H1 (cell line): Measurements from ENCODE around the gene VWA2. TPM values are rescaled to one million over a fixed set of nuclear protein-coding genes. Genes with fewer than 3 reads are reported as not detected.
A peak's percentile ranks its signal among the peaks of the same experiment; 100 is the strongest.

Source experiments
- CTCF ChIA-PET: fragments of 300-600 bp; sonication (Branson Sonifier 250); formaldehyde crosslinking; loops from one replicate; lab custom pipeline; 2021; ENCODE audit not compliant: partially characterized antibody; lab: Charles Lee
- POLR2A ChIA-PET: fragments of 300-600 bp; sonication (Branson Sonifier 250); formaldehyde crosslinking; loops from one replicate; lab custom pipeline; 2021; ENCODE audit warnings: inconsistent platforms; ENCODE audit not compliant: partially characterized antibody; lab: Charles Lee
- DNase-seq, 2 experiments: peaks; one replicate each; pipeline versions ENCODE4 v3.0.0 to v3.0.0-alpha.2; 2010 to 2022; ENCODE audit warnings: low spot score in 2 of 2, low read depth in 1 of 2, mixed read lengths in 1 of 2
- FAIRE-seq: peaks from 2 replicates; lab custom pipeline; 2011; peaks lifted over from hg19 to GRCh38; lab: Jason Lieb, UNC
- H2AFZ ChIP-seq: 2 replicates; pipeline ENCODE4 v1.8.1; 2012; ENCODE audit warnings: low read length, inconsistent platforms
- H2AK5ac ChIP-seq: 2 replicates; pipeline ENCODE4 v1.6.1; 2013; ENCODE audit warnings: low read depth, low read length
- H2BK120ac ChIP-seq: replicated peaks from 2 replicates; pipeline ENCODE3; 2013; ENCODE audit warnings: low read depth, low read length, inconsistent platforms
- H2BK12ac ChIP-seq: 2 replicates; pipeline ENCODE4 v1.6.1; 2013; ENCODE audit warnings: low read depth, low read length
- H2BK15ac ChIP-seq: 2 replicates; pipeline ENCODE4 v1.6.1; 2013; ENCODE audit warnings: low read length
- H2BK20ac ChIP-seq: 2 replicates; pipeline ENCODE4 v1.6.1; 2013; ENCODE audit warnings: low read length
- H2BK5ac ChIP-seq: 2 replicates; pipeline ENCODE4 v1.6.1; 2013; ENCODE audit warnings: low read depth, low read length
- H3K14ac ChIP-seq: 2 replicates; pipeline ENCODE4 v1.6.1; 2013; ENCODE audit warnings: inconsistent platforms; ENCODE audit not compliant: insufficient read length
- H3K18ac ChIP-seq: 2 replicates; pipeline ENCODE4 v1.6.1; 2013; ENCODE audit warnings: low read length; ENCODE audit errors: extremely low read depth
- H3K23ac ChIP-seq: 2 replicates; pipeline ENCODE4 v1.6.1; 2013; ENCODE audit warnings: inconsistent platforms; ENCODE audit not compliant: insufficient read length
- H3K23me2 ChIP-seq: 2 replicates; pipeline ENCODE4 v1.6.1; 2013; ENCODE audit warnings: low read depth, low read length
- H3K27ac ChIP-seq: 2 replicates; pipeline ENCODE4 v1.6.1; 2011; ENCODE audit warnings: low read depth, low read length, inconsistent platforms
- H3K27me3 ChIP-seq, 4 experiments: replicated peaks in 1 of 4; 1 replicate in 1 of 4; 2 replicates in 3 of 4; pipeline versions ENCODE4 v1.6.1 to v1.8.1; 2011 to 2013; ENCODE audit warnings: low read length in 3 of 4, mild to moderate bottlenecking in 3 of 4, inconsistent platforms in 2 of 4, mixed read lengths in 2 of 4, moderate library complexity in 1 of 4; ENCODE audit not compliant: control insufficient read depth in 3 of 4, insufficient read depth in 3 of 4; ENCODE audit errors: extremely low read depth in 1 of 4
- H3K36me3 ChIP-seq, 4 experiments: 2 replicates each; pipeline versions ENCODE4 v1.6.1 to v1.8.1; 2011 to 2013; ENCODE audit warnings: mild to moderate bottlenecking in 4 of 4, low read length in 3 of 4, moderate library complexity in 2 of 4, control low read depth in 1 of 4, inconsistent platforms in 1 of 4; ENCODE audit not compliant: insufficient read depth in 4 of 4, control insufficient read depth in 2 of 4
- H3K4ac ChIP-seq: replicated peaks from 2 replicates; pipeline ENCODE3; 2013; ENCODE audit warnings: low read length, low read depth, mixed read lengths, inconsistent platforms; ENCODE audit not compliant: insufficient read length
- H3K4me1 ChIP-seq, 4 experiments: replicated peaks in 1 of 4; 1 replicate in 1 of 4; 2 replicates in 3 of 4; pipeline versions ENCODE4 v1.6.1 to v1.8.1; 2011 to 2013; ENCODE audit warnings: low read length in 3 of 4, inconsistent platforms in 2 of 4, mixed read lengths in 1 of 4; ENCODE audit not compliant: insufficient read depth in 4 of 4, control insufficient read depth in 3 of 4
- H3K4me2 ChIP-seq, 2 experiments: 2 replicates each; pipeline versions ENCODE4 v1.6.1 to v1.8.1; 2011 to 2013; ENCODE audit warnings: low read depth in 2 of 2, low read length in 2 of 2, control low read depth in 1 of 2, inconsistent platforms in 1 of 2, mild to moderate bottlenecking in 1 of 2; ENCODE audit not compliant: insufficient read depth in 1 of 2
- H3K4me3 ChIP-seq, 4 experiments: fragments of 200-600, 300-600 bp in 1 of 4; sonication (generic), shearing (Covaris generic), sonication (Bioruptor Twin) in 1 of 4; 2 replicates each; pipeline versions ENCODE4 v1.5.1 to v1.8.1; 2011 to 2016; ENCODE audit warnings: low read length in 4 of 4, low read depth in 3 of 4, control low read depth in 2 of 4, inconsistent platforms in 2 of 4, mild to moderate bottlenecking in 2 of 4, mixed read lengths in 1 of 4, moderate library complexity in 1 of 4; ENCODE audit not compliant: insufficient read depth in 2 of 4; ENCODE audit errors: extremely low read depth in 1 of 4
- H3K56ac ChIP-seq: replicated peaks from 2 replicates; pipeline ENCODE3; 2013; ENCODE audit warnings: low read depth, mild to moderate bottlenecking, mixed read lengths, low read length, inconsistent platforms; ENCODE audit not compliant: insufficient read length
- H3K79me1 ChIP-seq: 2 replicates; pipeline ENCODE4 v1.6.1; 2013; ENCODE audit warnings: low read depth, low read length, control low read depth
- H3K79me2 ChIP-seq, 2 experiments: 2 replicates each; pipeline versions ENCODE4 v1.6.1 to v1.8.1; 2012 to 2013; ENCODE audit warnings: low read length in 2 of 2, mild to moderate bottlenecking in 2 of 2, inconsistent platforms in 1 of 2; ENCODE audit not compliant: insufficient read depth in 2 of 2, control insufficient read depth in 1 of 2
- H3K9ac ChIP-seq, 4 experiments: replicated peaks in 1 of 4; 1 replicate in 1 of 4; 2 replicates in 3 of 4; pipeline versions ENCODE4 v1.6.1 to v1.8.1; 2011 to 2013; ENCODE audit warnings: low read depth in 3 of 4, low read length in 3 of 4, control low read depth in 2 of 4, mild to moderate bottlenecking in 2 of 4, moderate library complexity in 2 of 4, inconsistent platforms in 1 of 4; ENCODE audit errors: extremely low read depth in 1 of 4
- H3K9me3 ChIP-seq, 2 experiments: 2 replicates each; pipeline versions ENCODE4 v1.6.1 to v1.8.1; 2012 to 2013; ENCODE audit warnings: mild to moderate bottlenecking in 2 of 2, moderate library complexity in 2 of 2, control low read depth in 1 of 2, inconsistent platforms in 1 of 2, low read depth in 1 of 2, low read length in 1 of 2, mixed read lengths in 1 of 2; ENCODE audit not compliant: insufficient read depth in 2 of 2
- H4K20me1 ChIP-seq, 2 experiments: replicated peaks in 1 of 2; 2 replicates each; pipeline versions ENCODE3 to v1.8.1; 2011 to 2013; ENCODE audit warnings: inconsistent platforms in 2 of 2, low read length in 2 of 2, mild to moderate bottlenecking in 1 of 2; ENCODE audit not compliant: insufficient read depth in 2 of 2, control insufficient read depth in 1 of 2
- H4K5ac ChIP-seq: 2 replicates; pipeline ENCODE4 v1.6.1; 2013; ENCODE audit warnings: low read length, low read depth, mixed read lengths, inconsistent platforms; ENCODE audit not compliant: insufficient read length
- H4K8ac ChIP-seq: 2 replicates; pipeline ENCODE4 v1.8.0; 2013; ENCODE audit warnings: mild to moderate bottlenecking, moderate library complexity, low read length, inconsistent platforms; ENCODE audit not compliant: insufficient read depth; ENCODE audit errors: extremely low read depth
- H4K91ac ChIP-seq: replicated peaks from 2 replicates; pipeline ENCODE3; 2013; ENCODE audit warnings: low read length, mixed read lengths, inconsistent platforms; ENCODE audit not compliant: insufficient read length
- CHD1 ChIP-seq: IDR thresholded peaks from 2 replicates; pipeline ENCODE4 v1.6.1; 2012; ENCODE audit warnings: low read depth, low read length, improper control_type of control experiment
- RFX5 ChIP-seq: IDR thresholded peaks from 2 replicates; pipeline ENCODE4 v1.6.1; 2011; ENCODE audit warnings: low read depth, low read length, improper control_type of control experiment, borderline replicate concordance
- SP2 ChIP-seq: IDR thresholded peaks from 2 replicates; pipeline ENCODE4 v1.6.1; 2012; ENCODE audit warnings: mild to moderate bottlenecking, low read length, inconsistent platforms
- WGBS, 2 experiments: shearing (Covaris generic) in 1 of 2; methylation state at CpG; one replicate each; pipeline versions ENCODE4 v1.1.6 to v1.1.7; 2013 to 2015; ENCODE audit warnings: low lambda C conversion rate in 2 of 2, mixed read lengths in 2 of 2, inconsistent platforms in 1 of 2, low coverage in 1 of 2, missing lambda C conversion rate in 1 of 2; ENCODE audit not compliant: insufficient replicate concordance in 2 of 2, insufficient coverage in 1 of 2, insufficient read length in 1 of 2; ENCODE audit errors: extremely low coverage in 1 of 2, missing lambda C conversion rate in 1 of 2; 5-methylcytosine and 5-hydroxymethylcytosine counted together
- polyA plus RNA-seq, 7 experiments: library from polyadenylated mRNA; depleted of rRNA in 3 of 7; stranded (reverse) in 5 of 7; unstranded in 2 of 7; fragments of >200 nt in 5 of 7; fragments of 200-250 nt in 2 of 7; gene quantifications; 1 replicate in 5 of 7; 2 replicates in 1 of 7; 4 replicates in 1 of 7; pipeline versions ENCODE4 v1.2.1 to v1.2.3, GENCODE V29; 2011 to 2013; ENCODE audit warnings: missing spikeins in 2 of 7, mixed read lengths in 2 of 7
- total RNA-seq: library from RNA; stranded (reverse); fragmentation: NEBNext Ultra II Directional; extraction: Animal tissue kit (Norgen Biotek cat#: 25700); gene quantifications from 2 replicates; pipeline ENCODE4 v1.2.1, GENCODE V29; 2021

Gene VWA2
- total and polyA plus RNA-seq, 2 of the 8 experiments (the other 6 are each of a cell fraction or from before 2014, with no cell fraction given) = 2.8 to 2.9 TPM

- DNase-seq (peak in 1 of 2 experiments; percentile 70), FAIRE-seq (no peak)
- H3K9ac ChIP-seq = peak overlapping the region in 2 of 4 experiments; percentile 20 to 29; a peak in 1 of 7 replicates
- no peak overlapping the region for H3K4ac ChIP-seq
- H2BK20ac ChIP-seq = no peak overlapping the region
- CTCF ChIA-PET = interaction anchor here (0.6 to 2.4 kb wide), 8 partner anchors 14 to 309 kb away, joined by 3 to 8 read pairs (median 4); no protein-coding TSS in a partner anchor
- H3K4me2 ChIP-seq = peak overlapping the region; percentile 53 to 86
- no peaks in the 10 kb centered on the region for H3K9me3 ChIP-seq
- H3K18ac ChIP-seq = peak overlapping the region; percentile 2; the same call in 1 of the 2 replicates
- POLR2A ChIA-PET = interaction anchor here (0.7 to 1.3 kb wide), 4 partner anchors 10 to 279 kb away, joined by 3 to 5 read pairs (median 4); no protein-coding TSS in a partner anchor
- H3K27ac ChIP-seq = no peak overlapping the region
- H4K91ac ChIP-seq = peak overlapping the region; percentile 8
- H3K4me1 ChIP-seq = no peaks in the 10 kb centered on the region; a peak in 3 of 7 replicates
- H3K23ac ChIP-seq = no peak overlapping the region
- H4K20me1 ChIP-seq = no peaks in the 10 kb centered on the region
- WGBS, 2 experiments = 23% methylated on average over 11 of the region's 11 CpGs; no CpG with 5 or more reads in 1 of the 2 experiments
- H2BK5ac ChIP-seq = no peak overlapping the region
- H3K36me3 ChIP-seq = no peaks in the 10 kb centered on the region
- no peak overlapping the region for H2AK5ac ChIP-seq
- no peak overlapping the region for H2AFZ ChIP-seq
- no peak overlapping the region for H4K5ac ChIP-seq
- peak overlapping the region; percentile 44 to 72 (median 62) for H3K4me3 ChIP-seq
- no peaks in the 10 kb centered on the region for H3K79me1 ChIP-seq
- H3K79me2 ChIP-seq = no peaks in the 10 kb centered on the region
- H3K23me2 ChIP-seq = peaks cover 3% of the 10 kb centered on the region; the same call in 1 of the 2 replicates
- no peak overlapping the region for H2BK12ac ChIP-seq
- H3K27me3 ChIP-seq = peaks cover 0 to 25% (median 18%) of the 10 kb centered on the region in 4 experiments; a peak in 6 of 7 replicates
- H2BK120ac ChIP-seq = no peak overlapping the region
- H2BK15ac ChIP-seq = 0 out of 2 replicates have a peak overlapping the region, but pooled peaks have one; percentile 81
- peak overlapping the region; percentile 94; the same call in 1 of the 2 replicates for H4K8ac ChIP-seq
- no peak overlapping the region for H3K56ac ChIP-seq
- H3K14ac ChIP-seq = no peak overlapping the region
- no peak for TF ChIP-seq CHD1
- TF ChIP-seq RFX5 = no peak
- TF ChIP-seq SP2 = no peak
These were observed 916 bp downstream of the VWA2 start for GRCh38 chr10:114239994-114240345.
